ENCODE data around the gene RACGAP1. TPM values are rescaled to one million over a fixed set of nuclear protein-coding genes. Genes with fewer than 3 reads are reported as not detected.
"Not testable (repeated sequence)": the region's sequence is repeated elsewhere in the genome, so short reads cannot be mapped to it uniquely, and the experiment has no call there.

RACGAP1 gene
- total RNA-seq, 1 experiment from 2014 or later, result 147 TPM

DNA sequence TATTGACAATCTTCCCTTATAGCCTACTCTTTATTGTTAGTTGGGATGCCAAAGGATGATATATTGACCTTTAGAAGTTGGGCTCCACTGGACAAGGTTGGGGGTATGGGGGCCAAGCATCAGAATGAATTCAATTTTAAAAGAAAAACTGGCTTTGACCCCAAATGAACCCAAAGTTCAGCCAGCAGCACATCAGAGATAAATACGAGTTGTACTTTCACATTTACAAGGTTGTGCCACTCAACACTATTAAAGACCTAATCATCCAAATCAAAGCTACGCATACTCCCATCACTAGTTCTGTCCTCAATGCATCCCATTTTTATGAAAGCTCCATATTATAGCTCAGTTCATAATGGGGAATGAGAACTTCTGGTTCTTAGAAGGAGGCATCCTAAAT is 35.9 kb downstream of the RACGAP1 start:
- POLR2A ChIA-PET; H3K9me3 ChIP-seq (ENCODE audit: control insufficient read depth, insufficient read depth, low read depth, low read length); H3K27me3 ChIP-seq (ENCODE audit: control insufficient read depth, insufficient read depth, low read length); H3K4me3 ChIP-seq (ENCODE audit: low read depth in 2 of 2, low read length in 2 of 2); in situ Hi-C loops (cut with HindIII; ENCODE audit: low pct_unique_long_range_greater_than_20kb, low sequenced_read_pairs); CTCF ChIA-PET; intact Hi-C loops (cut with micrococcal nuclease; ENCODE audit: unreplicated experiment); DNase-seq (ENCODE audit: low read depth, low spot score); H3K27ac ChIP-seq (ENCODE audit: low read length); H3K4me1 ChIP-seq (ENCODE audit: control insufficient read depth, insufficient read depth, low read length); ATAC-seq: not testable (repeated sequence)
- BruUV-seq (replicated peaks), result TSS peak; percentile 88
- H3K36me3 ChIP-seq (ENCODE audit: control insufficient read depth, insufficient read depth, low read length), result peaks cover 50% of the 10 kb centered on the region

DNA sequence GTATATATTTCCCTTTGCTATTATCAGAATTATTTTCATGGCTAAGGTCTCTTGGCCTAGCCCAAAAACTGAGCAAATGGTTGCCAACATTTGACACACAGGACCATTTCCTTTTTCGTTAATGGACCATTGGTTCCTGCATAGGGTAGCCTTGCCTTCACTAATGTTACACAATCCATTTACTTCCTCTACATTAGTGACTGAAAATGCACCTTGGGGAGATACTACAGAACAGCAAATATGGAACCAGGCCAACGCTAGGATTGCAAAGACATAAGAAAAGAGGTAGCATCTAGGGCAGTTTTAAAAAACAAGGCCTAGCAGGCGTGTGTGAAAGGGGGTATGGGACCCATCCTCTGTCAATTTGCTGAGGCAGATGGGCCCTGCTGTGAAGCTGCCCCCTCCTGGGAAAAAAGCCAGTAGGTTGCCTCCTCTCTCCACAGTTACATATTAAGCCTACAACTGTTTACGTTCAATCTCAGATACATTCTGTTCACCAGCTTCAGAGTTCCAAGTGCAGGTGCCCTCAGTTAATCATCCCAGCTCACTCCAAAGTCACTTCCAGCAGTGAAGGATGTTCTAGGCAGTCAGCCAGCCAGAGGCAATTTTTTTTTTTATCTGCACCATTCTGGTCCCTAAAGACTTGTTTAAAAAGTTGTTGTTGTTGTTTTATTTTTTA is 37.5 kb downstream of the RACGAP1 start:
- no peaks in the 10 kb centered on the region for H3K9me3 ChIP-seq (ENCODE audit: control insufficient read depth, insufficient read depth, low read depth, low read length)
- no peak for DNase-seq (ENCODE audit: low read depth, low spot score)
- ATAC-seq, result no peak
- TF ChIP-seq REST (IDR thresholded peaks at IDR 0.05; ENCODE audit: insufficient read depth in 1 of 2, low read depth in 2 of 2, low read length in 1 of 2), result no peak
- no peak for TF ChIP-seq TCF7L2 (IDR thresholded peaks at IDR 0.05; ENCODE audit: low read depth, low read length)
- in situ Hi-C loops (cut with HindIII; ENCODE audit: low pct_unique_long_range_greater_than_20kb, low sequenced_read_pairs), result no loop called here
- H3K36me3 ChIP-seq (ENCODE audit: control insufficient read depth, insufficient read depth, low read length), result peaks cover 37% of the 10 kb centered on the region
- ChIA-PET POLR2A (no interaction called here), CTCF (interaction anchor here (0.7 kb wide), 1 partner anchor 25 kb away, joined by 3 read pairs; no protein-coding TSS in a partner anchor)
- H3K4me1 ChIP-seq (ENCODE audit: control insufficient read depth, insufficient read depth, low read length), result peaks cover 4% of the 10 kb centered on the region
- intact Hi-C loops (cut with micrococcal nuclease; ENCODE audit: unreplicated experiment), result no loop called here
- no peaks in the 10 kb centered on the region for H3K27me3 ChIP-seq (ENCODE audit: control insufficient read depth, insufficient read depth, low read length)
- BruUV-seq (replicated peaks), result no TSS peak
- H3K4me3 ChIP-seq (ENCODE audit: low read depth in 2 of 2, low read length in 2 of 2), result no peak overlapping the region
- no peak overlapping the region for H3K27ac ChIP-seq (ENCODE audit: low read length)

DNA sequence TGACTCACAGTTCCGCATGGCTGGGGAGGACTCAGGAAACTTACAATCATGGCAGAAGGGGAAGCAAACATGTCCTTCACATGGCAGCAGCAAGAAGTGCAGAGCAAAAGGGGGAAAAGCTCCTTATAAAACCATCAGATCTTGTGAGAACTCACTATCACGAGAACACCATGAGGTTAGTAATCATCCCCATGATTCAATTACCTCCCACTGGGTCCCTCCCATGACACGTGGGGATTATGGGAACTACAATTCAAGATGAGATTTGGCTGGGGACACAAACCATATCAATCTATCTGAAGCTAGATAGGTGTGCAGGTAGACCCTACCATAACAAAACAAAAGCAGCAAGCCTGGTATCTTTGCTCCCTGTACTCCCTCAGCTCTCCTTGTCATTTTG is 38.8 kb downstream of the RACGAP1 start:
- H3K36me3 ChIP-seq (ENCODE audit: control insufficient read depth, insufficient read depth, low read length), result peaks cover 26% of the 10 kb centered on the region
- POLR2A ChIA-PET; H3K27ac ChIP-seq (ENCODE audit: low read length); ATAC-seq; H3K4me3 ChIP-seq (ENCODE audit: low read depth in 2 of 2, low read length in 2 of 2); BruUV-seq (replicated peaks); H3K9me3 ChIP-seq (ENCODE audit: control insufficient read depth, insufficient read depth, low read depth, low read length); CTCF ChIA-PET; H3K4me1 ChIP-seq (ENCODE audit: control insufficient read depth, insufficient read depth, low read length); H3K27me3 ChIP-seq (ENCODE audit: control insufficient read depth, insufficient read depth, low read length); in situ Hi-C loops (cut with HindIII; ENCODE audit: low pct_unique_long_range_greater_than_20kb, low sequenced_read_pairs); DNase-seq (ENCODE audit: low read depth, low spot score); intact Hi-C loops (cut with micrococcal nuclease; ENCODE audit: unreplicated experiment): not testable (repeated sequence)

- no TSS peak for BruUV-seq (replicated peaks)
- no peaks in the 10 kb centered on the region for H3K27me3 ChIP-seq (ENCODE audit: control insufficient read depth, insufficient read depth, low read length)
- H3K4me3 ChIP-seq (ENCODE audit: low read depth in 2 of 2, low read length in 2 of 2), result no peak overlapping the region
- TF ChIP-seq POLR2AphosphoS5 (IDR thresholded peaks at IDR 0.05; ENCODE audit: low read depth, low read length), result no peak
- TF ChIP-seq REST (IDR thresholded peaks at IDR 0.05; ENCODE audit: insufficient read depth in 1 of 2, low read depth in 2 of 2, low read length in 1 of 2), result no peak
- no peak for TF ChIP-seq TCF7L2 (IDR thresholded peaks at IDR 0.05; ENCODE audit: low read depth, low read length)
- peaks cover 23% of the 10 kb centered on the region for H3K36me3 ChIP-seq (ENCODE audit: control insufficient read depth, insufficient read depth, low read length)
- in situ Hi-C loops (cut with HindIII; ENCODE audit: low pct_unique_long_range_greater_than_20kb, low sequenced_read_pairs) (no loop called here), intact Hi-C loops (cut with micrococcal nuclease; ENCODE audit: unreplicated experiment) (no loop called here)
- POLR2A ChIA-PET, result no interaction called here
- ATAC-seq, result no peak
- no peak overlapping the region for H3K27ac ChIP-seq (ENCODE audit: low read length)
- no peaks in the 10 kb centered on the region for H3K9me3 ChIP-seq (ENCODE audit: control insufficient read depth, insufficient read depth, low read depth, low read length)
- no peak for DNase-seq (ENCODE audit: low read depth, low spot score)
- CTCF ChIA-PET, result interaction anchor here (0.6 kb wide), 1 partner anchor 53 kb away, joined by 4 read pairs; no protein-coding TSS in a partner anchor
- H3K4me1 ChIP-seq (ENCODE audit: control insufficient read depth, insufficient read depth, low read length), result peaks cover 4% of the 10 kb centered on the region
Observed at GRCh38 chr12:49985981-49986380, 39.3 kb downstream of the RACGAP1 start.
